GM21723 (cell line): Measurements from ENCODE around the gene SERTAD3.
"Not testable (repeated sequence)": the region's sequence is repeated elsewhere in the genome, so short reads cannot be mapped to it uniquely, and the experiment has no call there.

Experiments
- ATAC-seq: cut with Tn5 transposase; IDR thresholded peaks from one replicate; pipeline ENCODE4 v1.9.1; 2021; ENCODE audit warnings: mild to moderate bottlenecking, moderate library complexity; ENCODE audit not compliant: unreplicated experiment

SERTAD3 gene

DNA sequence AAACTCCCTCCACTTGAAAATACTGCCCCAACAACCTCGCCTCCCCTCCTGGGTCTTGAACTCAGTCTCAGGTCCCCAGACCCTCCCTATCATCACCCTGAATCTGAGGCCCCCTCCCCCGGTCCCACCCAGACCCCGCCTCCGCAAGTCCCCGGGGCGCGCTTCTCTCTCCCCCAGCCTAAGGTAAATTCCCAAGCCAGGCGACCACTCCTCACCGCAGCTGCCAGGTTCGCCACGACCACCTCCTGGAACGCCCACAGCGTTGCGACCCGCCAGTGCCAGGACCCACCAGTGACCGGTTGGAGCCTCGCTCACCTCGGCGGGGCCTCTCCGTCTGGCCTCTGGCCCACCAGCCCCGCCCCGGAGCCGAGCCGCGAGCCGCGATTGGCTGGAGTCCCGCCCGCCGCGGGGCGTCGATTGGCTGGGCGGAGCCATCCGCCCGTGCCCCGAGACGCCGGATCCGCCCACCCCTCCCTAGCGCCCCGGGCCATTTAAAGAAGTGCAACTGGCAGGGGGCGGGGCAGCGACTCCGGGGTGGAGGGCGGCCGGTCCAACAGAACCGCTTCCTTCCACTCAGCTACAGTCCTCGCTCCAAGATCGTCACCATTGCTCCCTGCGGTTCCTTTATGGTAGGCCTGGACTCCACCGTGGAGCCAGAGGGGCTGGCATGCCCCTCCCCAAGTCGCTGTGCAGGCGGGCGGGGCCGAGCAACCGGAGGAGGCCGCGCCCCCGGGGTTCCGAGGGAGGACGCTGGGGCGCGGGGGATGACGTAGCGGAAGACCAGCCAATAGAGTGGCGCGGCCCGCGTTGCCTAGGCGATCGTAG lies at the start of gene SERTAD3:
Gene SERTAD3, minus strand, starts transcription at position 336 of the 825 bp plus-strand sequence. CDS start 2,255 bp downstream, outside the sequence.
- peak; percentile 65 for ATAC-seq

GRCh38 chr19:40493778-40494177 lies 49.6 kb upstream of the SERTAD3 start:
- no peak for ATAC-seq

DNA sequence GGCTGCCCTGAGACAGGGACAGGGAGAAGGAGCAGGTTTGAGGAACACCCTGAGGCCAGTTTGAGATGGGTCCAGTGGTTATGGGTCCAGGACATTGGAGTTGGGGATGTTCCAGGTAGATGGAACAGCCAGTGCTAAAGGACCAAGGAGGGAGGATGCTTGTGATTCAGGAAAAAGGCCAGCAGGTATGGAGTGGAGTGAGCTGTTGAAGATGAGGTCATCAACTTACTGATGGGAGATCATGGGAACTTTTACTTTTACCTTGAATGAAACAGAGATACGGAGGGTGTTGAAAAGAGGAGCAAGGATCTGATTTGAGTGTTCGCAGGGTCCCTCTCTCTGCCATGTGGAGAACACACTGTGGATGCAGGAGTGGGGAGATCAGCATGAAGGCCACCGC lies 48.1 kb upstream of the SERTAD3 start:
- ATAC-seq, result no peak

DNA sequence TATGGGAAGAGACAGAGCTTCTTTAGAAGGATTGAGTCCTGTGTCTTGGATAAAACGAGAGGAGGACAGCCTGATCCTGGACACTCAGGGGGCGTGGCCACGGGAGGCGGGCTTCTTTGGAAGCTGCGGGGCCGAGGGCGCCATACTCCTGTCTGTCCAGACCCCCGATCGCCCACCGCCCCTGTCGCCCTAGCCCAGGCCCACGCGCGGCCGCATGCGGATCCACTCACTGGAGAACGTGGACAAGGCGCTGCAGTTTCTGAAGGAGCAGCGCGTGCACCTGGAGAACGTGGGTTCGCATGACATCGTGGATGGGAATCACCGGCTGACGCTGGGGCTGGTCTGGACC lies 45.7 kb upstream of the SERTAD3 start:
- no peak for ATAC-seq

DNA sequence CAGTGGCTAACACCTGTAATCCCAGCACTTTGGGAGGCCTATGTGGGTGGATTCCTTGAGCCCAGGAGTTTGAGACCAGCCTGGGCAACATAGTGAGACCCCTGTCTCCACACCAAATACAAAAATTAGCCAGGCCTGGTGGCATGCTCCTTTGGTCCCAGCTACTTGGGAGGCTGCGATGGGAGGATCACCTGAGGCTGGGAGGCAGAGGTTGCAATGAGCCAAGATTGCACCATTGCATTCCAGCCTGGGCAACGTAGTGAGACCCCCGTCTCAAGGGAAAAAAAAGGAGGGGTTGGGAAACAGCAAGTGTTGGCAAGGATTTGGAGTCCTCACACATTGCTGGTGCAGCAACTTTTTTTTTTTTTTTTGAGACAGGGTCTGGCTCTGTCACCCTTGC lies 41.9 kb upstream of the SERTAD3 start:
- ATAC-seq, result no peak

DNA sequence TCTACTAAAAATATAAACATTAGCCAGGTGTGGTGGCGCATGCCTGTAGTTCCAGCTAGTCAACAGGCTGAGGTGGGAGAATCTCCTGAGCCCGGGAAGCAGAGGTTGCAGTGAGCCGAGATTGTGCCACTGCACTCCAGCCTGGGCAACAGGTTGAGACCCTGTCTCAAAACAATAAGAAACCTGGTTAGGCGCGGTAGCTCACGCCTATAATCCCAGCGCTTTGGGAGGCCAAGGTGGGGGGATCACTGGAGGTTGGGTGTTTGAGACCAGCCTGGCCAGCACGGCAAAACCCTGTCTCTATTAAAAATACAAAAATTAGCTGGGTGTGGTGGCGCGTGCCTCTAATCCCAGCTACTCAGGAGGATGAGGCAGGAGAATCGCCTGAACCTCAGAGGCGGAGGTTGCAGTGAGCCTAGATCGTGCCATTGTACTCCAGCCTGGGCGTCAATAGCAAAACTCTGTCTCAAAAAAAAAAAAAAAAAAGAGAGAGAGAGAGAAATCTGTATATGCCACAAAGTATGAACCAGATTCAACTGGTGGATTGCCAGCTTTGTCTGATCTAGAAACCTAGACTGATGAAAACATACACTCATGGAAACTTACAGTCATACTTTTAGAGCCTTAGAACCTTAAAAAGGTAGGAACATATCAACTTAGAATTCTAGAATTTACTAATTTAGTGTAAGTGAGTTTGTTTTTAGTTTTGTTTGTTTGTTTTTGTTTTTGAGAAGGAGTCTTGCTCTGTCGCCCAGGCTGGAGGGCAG lies 31.9 kb upstream of the SERTAD3 start:
- not testable (repeated sequence) for ATAC-seq

DNA sequence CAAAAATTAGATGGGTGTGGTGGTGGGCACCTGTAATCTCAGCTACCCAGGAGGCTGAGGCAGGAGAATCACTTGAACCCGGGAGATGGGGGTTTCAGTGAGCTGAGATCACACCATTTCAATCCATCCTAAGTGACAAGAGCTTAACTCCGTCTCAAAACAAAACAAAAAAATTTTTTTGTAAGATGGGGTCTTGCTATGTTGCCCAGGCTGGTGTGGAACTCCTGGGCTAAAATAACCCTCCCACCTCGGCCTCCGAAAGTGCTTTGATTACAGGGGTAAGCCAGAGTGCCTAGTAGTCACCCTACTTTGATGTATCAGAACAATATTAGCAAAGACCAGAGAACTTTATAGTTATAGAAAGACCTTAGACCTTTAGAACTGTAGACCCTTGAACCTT lies 30.6 kb upstream of the SERTAD3 start:
- no peak for ATAC-seq

- no peak for ATAC-seq
These were observed 28.4 kb upstream of the SERTAD3 start for GRCh38 chr19:40472516-40472915.

DNA sequence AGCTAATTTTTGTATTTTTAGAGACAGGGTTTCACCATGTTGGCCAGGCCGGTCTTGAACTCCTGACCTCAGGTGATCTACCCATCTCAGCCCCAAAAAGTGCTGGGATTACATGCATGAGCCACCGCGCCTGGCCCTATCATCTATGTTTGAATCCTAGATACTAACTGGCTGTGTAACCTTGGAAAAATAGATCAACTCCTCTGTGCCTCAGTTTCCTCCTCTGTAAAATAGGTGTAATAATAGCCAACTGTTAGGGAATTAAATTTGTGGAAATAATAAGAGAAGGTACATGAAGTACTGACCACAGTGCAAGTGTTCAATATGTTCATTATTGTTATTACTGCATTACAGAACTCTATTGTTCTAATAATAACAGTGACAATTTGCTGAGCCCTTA lies 27.0 kb upstream of the SERTAD3 start:
- ATAC-seq, result no peak

GRCh38 chr19:40469011-40469410 lies 24.9 kb upstream of the SERTAD3 start:
- no peak for ATAC-seq

DNA sequence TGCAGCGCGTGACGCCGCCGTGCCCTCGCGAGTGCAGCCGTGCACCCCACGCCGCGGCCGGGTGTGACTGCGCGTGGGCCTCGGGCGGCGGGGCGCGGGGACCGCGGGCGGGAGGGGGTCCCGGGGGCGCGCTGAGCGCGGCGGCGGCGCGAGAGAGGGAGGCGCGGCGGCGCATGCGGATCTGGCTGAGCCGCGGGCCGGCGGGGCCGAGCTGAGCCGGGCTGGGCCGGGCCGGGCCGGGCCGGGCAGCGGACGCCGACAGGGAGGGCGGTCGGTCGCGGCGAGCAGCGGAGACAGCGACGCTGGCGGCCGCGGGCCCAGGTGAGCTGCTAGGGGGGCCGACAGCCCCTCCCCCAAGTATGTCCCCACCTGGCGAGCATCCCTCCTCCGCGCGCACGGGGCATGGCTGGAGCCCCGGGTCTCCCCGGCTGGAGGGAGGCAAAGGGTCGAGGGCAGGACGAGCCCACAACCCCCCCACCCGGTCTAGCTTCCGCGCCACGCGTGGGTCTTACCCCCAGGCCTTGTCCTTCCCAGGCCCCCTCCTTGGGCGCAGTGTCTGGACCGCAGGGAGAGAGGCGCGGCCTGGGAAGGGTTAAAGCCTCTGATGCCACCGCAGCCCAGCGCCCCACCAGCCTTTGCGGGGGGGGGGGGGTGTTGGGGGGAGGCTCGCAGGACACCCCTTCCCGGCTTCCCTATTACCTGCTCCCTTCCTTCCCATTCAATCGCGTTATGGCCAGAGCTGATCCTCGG lies 23.0 kb upstream of the SERTAD3 start, which contains the start of gene SPTBN4:
Gene SPTBN4, plus strand, starts transcription at position 17 of the 750 bp plus-strand sequence. CDS start 5,621 bp downstream, outside the sequence.
- no peak for ATAC-seq

DNA sequence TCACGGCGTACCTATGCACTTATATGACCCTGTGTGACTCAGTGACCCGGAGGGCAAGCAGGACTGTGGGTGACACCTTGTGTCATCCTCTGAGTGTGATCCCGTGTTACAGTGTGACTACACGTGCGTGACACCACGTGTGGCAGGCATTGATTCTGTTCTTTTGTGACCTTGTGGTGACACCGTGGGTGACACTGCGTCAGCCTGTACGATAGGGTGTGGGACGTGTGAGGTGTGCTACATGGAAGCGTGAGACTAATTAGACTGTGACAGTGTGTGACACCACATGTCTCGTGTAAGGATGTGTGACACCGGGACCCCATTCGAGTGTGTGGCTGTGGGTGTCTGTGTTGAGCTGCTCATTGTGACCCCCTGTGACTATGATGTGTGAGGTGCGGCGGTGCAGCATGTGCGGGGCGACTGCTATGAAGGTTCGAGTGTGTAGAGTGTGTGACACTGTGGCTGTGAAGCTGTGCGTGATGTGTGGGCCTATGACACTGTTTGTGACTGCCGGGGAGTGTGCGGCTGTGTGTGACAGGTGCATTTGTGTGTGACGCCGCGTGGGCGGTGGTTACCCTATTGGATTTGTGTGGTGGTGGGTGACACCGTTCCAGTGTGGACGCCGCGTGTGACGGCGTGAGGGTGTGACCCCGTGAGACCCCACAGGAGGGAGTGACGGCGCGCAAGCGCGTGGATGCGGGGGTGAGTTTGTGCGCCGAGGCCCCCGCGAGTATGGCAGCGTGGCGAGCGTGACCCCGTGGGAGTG lies 22.3 kb upstream of the SERTAD3 start:
- peak; percentile 38 for ATAC-seq

GRCh38 chr19:40465557-40466218 lies 21.6 kb upstream of the SERTAD3 start, which contains the start of gene BLVRB:
BLVRB (minus strand) TSS chr19:40465745; CDS start chr19:40465688, 57 bp downstream.
- ATAC-seq, result peak; percentile 89

GRCh38 chr19:40465025-40465556 lies 21.0 kb upstream of the SERTAD3 start:
- no peak for ATAC-seq

GRCh38 chr19:40464059-40465024 lies 20.2 kb upstream of the SERTAD3 start:
- no peak for ATAC-seq

DNA sequence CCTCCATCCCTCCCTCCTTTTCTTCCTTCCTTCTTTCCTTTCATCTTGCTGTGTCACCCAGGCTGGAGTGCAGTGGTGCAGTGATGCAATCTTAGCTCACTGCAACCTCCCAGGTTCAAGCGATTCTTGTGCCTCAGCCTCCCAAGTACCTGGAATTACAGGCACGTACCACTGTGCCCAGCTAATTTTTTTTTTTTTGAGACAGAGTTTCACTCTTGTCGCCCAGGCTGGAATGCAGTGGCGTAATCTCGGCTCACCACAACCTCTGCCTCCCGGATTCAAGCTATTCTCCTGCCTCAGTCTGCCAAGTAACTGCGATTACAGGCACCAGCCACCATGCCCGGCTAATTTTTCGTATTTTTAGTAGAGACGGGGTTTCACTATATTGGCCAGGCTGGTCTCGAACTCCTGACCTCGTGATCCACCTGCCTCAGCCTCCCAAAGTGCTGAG lies 19.5 kb upstream of the SERTAD3 start:
- not testable (repeated sequence) for ATAC-seq

DNA sequence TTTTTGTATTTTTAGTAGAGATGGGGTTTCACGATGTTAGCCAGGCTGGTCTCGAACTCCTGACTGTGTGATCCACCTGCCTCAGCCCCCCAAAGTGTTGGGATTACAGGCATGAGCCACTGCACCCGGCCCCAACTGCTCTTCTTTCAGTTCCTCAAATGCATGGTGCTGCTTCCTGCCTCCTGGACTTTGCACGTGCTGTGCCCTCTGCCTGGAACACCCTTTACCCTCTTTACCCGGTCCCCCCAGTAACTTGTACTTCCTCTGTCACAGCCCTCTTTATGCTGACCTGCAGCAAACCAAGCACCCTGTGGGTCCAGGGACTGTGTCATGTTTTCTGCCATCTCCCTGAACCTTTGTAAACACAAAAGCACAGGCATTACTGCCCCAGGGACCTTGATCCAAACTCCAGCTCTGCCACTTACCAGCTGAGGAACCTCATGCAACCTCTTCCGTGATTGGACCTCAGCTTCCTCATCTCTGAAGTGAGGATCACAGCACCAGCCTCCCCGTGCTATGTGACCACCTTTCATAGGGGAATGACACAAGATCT lies 17.6 kb upstream of the SERTAD3 start:
- no peak for ATAC-seq

DNA sequence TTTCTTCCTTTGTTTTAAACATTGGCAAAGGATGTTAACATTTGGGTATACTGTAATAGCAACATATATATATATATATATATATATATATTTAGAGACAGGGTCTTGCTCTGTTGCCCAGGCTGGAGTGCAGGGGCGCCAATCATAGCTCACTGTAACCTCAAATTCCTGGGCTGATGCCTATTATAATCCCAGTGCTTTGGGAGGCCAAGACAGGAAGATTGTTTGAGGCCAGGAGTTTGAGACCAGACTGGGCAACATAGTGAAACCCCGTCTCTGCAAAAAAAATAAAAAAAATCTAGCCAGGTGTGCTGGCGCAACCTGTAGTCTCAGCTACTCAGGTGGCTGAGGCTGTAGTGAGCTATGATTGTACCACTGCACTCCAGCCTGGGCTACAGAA lies 16.1 kb upstream of the SERTAD3 start:
- no peak for ATAC-seq
